ENCODE data around the gene EIF4G3.

GRCh38 chr1:21141030-21141429, 35.7 kb downstream of the EIF4G3 start:
- TF ChIP-seq CTCF (IDR thresholded peaks at IDR 0.05) (no peak), POLR2A (IDR thresholded peaks at IDR 0.05) (no peak), EP300 (IDR thresholded peaks at IDR 0.05) (no peak)
